NCI-H345 (cell line): Measurements from ENCODE around the gene SLC36A4.
"Not testable (repeated sequence)": the region's sequence is repeated elsewhere in the genome, so short reads cannot be mapped to it uniquely, and the experiment has no call there.

Source experiments
- DNase-seq: peaks from one replicate; lab custom pipeline; 2025; lab: John Stamatoyannopoulos, UW

The SLC36A4 gene

GRCh38 chr11:93194673-93195291 lies 3.0 kb downstream of the SLC36A4 start:
- DNase-seq = no peak

- no peak for DNase-seq
Measured at GRCh38 chr11:93193731-93194130, 4.1 kb downstream of the SLC36A4 start.

GRCh38 chr11:93192163-93192562 lies 5.6 kb downstream of the SLC36A4 start:
- DNase-seq = no peak

GRCh38 chr11:93189462-93189861 lies 8.3 kb downstream of the SLC36A4 start:
- DNase-seq = no peak

GRCh38 chr11:93188726-93189125 lies 9.1 kb downstream of the SLC36A4 start:
- DNase-seq = no peak

GRCh38 chr11:93187290-93187689 lies 10.5 kb downstream of the SLC36A4 start:
- no peak for DNase-seq

GRCh38 chr11:93177891-93178290 lies 19.9 kb downstream of the SLC36A4 start:
- not testable (repeated sequence) for DNase-seq

- peak; percentile 40 for DNase-seq
Measured at GRCh38 chr11:93169950-93170561, 27.7 kb downstream of the SLC36A4 start.

GRCh38 chr11:93169143-93169542 lies 28.6 kb downstream of the SLC36A4 start:
- no peak for DNase-seq

- DNase-seq = no peak
Measured at GRCh38 chr11:93166862-93167261, 30.9 kb downstream of the SLC36A4 start.

- DNase-seq = no peak
Measured at GRCh38 chr11:93166194-93166593, 31.6 kb downstream of the SLC36A4 start.

GRCh38 chr11:93160808-93161207 lies 37.0 kb downstream of the SLC36A4 start:
- no peak for DNase-seq

GRCh38 chr11:93160156-93160555 lies 37.6 kb downstream of the SLC36A4 start:
- DNase-seq = no peak

- DNase-seq = no peak
Measured at GRCh38 chr11:93159721-93160120, 38.1 kb downstream of the SLC36A4 start.

- DNase-seq = no peak
Measured at GRCh38 chr11:93155738-93156137, 42.1 kb downstream of the SLC36A4 start.

GRCh38 chr11:93145390-93145915 lies 52.3 kb downstream of the SLC36A4 start:
- no peak for DNase-seq

GRCh38 chr11:93143800-93144199 lies 54.0 kb downstream of the SLC36A4 start:
- no peak for DNase-seq

GRCh38 chr11:93143186-93143585 lies 54.6 kb downstream of the SLC36A4 start:
- DNase-seq = no peak

GRCh38 chr11:93133488-93134109 lies 64.2 kb downstream of the SLC36A4 start:
- DNase-seq = peak; percentile 33

GRCh38 chr11:93132836-93133235 lies 65.0 kb downstream of the SLC36A4 start:
- DNase-seq = no peak

GRCh38 chr11:93131709-93132108 lies 66.1 kb downstream of the SLC36A4 start:
- peak; percentile 79 for DNase-seq

- no peak for DNase-seq
Measured at GRCh38 chr11:93128574-93128973, 69.2 kb downstream of the SLC36A4 start.

GRCh38 chr11:93123351-93123898 lies 74.4 kb downstream of the SLC36A4 start:
- DNase-seq = no peak
